ENCODE data around the gene PTX4. TPM values are rescaled to one million over a fixed set of nuclear protein-coding genes. Genes with fewer than 3 reads are reported as not detected.
A peak's percentile ranks its signal among the peaks of the same experiment; 100 is the strongest.

PTX4 gene, protein sequence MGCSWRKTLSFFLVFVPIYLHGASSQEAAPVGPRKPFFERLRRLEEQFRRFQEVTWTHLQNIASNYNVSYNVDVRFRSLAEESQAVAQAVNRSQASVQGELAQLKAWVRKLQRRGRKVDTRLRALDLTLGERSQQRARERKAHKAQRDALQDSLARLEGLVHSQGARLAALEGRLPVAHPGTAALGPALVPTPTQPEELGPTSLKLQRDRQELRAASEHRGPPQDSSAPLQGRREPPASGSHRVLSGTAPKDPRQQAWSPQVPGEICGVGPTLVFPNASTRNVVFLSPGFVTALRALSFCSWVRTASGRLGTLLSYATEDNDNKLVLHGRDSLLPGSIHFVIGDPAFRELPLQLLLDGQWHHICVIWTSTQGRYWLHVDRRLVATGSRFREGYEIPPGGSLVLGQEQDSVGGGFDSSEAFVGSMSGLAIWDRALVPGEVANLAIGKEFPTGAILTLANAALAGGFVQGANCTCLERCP
- under 1 TPM in 1 of 2 donors, not detected in 1; 0.78 TPM for total RNA-seq

DNA sequence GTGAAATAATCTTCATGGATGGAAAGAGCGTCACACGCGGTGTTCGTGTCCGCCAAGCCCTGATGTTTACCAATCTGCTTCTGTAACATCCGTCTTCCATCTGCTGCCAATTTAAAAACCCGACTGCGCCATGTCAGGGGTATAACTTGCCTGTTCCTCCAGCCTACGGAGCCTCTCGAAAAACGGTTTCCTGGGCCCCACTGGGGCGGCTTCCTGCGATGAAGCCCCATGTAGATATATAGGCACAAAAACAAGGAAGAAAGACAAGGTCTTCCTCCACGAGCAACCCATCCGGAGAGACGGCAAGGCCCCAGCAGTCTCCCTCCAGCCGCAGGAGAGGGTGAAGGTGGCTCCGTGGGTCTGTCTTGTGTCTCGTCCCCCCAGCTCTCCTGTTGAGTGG lies at the start of gene PTX4:
Gene PTX4 (minus strand): TSS at position 326 of the 400 bp plus-strand sequence. CDS start 35 bp downstream, at position 291.
- H3K4me1 ChIP-seq (ENCODE audit: control insufficient read depth in 1 of 2, low read depth in 2 of 2), result peaks cover 5 to 7% of the 10 kb centered on the region in 2 donors
- no peaks in the 10 kb centered on the region for H3K27me3 ChIP-seq (replicated peaks; ENCODE audit: insufficient read depth)
- H3K4me3 ChIP-seq, result no peak within 1 kb of the TSS
- DNase-seq (ENCODE audit: low spot score), result no peak
- H3K36me3 ChIP-seq, result no peaks in the 10 kb centered on the region
- no peaks in the 10 kb centered on the region for H3K9me3 ChIP-seq
- ATAC-seq (ENCODE audit: insufficient number of reproducible peaks, low FRiP score, low read depth), result no peak
- H3K27ac ChIP-seq, result no peak within 1 kb of the TSS
- TF ChIP-seq, protein P1, sequence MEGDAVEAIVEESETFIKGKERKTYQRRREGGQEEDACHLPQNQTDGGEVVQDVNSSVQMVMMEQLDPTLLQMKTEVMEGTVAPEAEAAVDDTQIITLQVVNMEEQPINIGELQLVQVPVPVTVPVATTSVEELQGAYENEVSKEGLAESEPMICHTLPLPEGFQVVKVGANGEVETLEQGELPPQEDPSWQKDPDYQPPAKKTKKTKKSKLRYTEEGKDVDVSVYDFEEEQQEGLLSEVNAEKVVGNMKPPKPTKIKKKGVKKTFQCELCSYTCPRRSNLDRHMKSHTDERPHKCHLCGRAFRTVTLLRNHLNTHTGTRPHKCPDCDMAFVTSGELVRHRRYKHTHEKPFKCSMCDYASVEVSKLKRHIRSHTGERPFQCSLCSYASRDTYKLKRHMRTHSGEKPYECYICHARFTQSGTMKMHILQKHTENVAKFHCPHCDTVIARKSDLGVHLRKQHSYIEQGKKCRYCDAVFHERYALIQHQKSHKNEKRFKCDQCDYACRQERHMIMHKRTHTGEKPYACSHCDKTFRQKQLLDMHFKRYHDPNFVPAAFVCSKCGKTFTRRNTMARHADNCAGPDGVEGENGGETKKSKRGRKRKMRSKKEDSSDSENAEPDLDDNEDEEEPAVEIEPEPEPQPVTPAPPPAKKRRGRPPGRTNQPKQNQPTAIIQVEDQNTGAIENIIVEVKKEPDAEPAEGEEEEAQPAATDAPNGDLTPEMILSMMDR (IDR thresholded peaks at IDR 0.05), result no peak

DNA sequence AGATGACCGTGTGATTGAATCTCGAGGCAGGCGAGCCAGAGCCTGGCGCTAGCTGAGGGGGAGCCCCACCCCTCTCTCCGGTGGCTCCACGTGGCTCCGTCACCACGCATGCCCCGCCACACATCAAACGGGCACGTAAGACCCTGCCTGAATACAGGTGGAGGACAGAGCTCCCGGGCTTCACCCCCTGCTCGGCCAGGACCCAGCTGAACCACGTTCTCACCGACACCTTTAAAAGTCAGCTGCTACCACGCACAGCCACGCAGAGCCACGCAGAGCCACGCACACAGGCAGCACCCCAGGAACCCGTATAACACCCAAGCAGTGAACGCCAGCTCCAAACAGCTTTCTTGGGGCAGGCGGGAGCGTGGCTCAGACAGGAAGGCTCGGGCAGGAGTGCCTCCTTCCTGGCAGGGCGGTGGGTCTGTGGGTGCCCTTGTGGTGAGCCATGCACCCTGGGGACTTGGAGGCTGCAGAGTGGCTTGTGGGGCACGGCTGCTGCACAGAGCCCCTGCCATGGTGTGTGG lies 49.1 kb upstream of the PTX4 start:
- ATAC-seq (ENCODE audit: insufficient number of reproducible peaks, low FRiP score, low read depth) (no peak), DNase-seq (ENCODE audit: low spot score) (no peak)
- Histone ChIP-seq H3K4me3 (no peak overlapping the region), H3K9me3 (no peaks in the 10 kb centered on the region), H3K4me1 (ENCODE audit: control insufficient read depth in 1 of 2, low read depth in 2 of 2) (peaks cover 28 to 67% of the 10 kb centered on the region in 2 donors), H3K27me3 (replicated peaks; ENCODE audit: insufficient read depth) (no peaks in the 10 kb centered on the region), H3K36me3 (peaks cover 44% of the 10 kb centered on the region), H3K27ac (no peak overlapping the region)
- TF ChIP-seq, protein P1 (IDR thresholded peaks at IDR 0.05), result no peak

DNA sequence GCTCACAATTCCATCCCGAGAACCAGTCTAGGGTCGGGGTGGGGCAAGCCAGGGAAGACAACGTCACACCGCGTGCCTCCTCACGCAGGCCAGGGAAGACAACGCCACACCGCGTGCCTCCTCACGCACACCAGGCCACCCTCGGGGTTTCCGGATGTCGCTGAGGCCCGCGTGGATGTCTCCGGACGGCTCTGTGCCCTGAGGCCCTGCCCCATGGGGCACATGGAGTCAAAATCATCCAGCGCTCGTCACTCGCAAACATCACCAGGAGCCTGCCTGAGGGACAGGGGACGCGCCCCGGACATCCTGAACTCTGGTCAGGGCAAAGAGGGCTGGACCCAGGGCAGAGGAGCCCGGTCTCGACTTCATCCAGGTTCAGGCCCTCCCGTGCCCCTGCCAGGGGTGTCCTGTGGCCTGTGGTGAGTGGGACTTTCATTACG lies 48.4 kb upstream of the PTX4 start:
- no peak overlapping the region for H3K27ac ChIP-seq
- DNase-seq (ENCODE audit: low spot score), result no peak
- H3K9me3 ChIP-seq, result no peaks in the 10 kb centered on the region
- H3K36me3 ChIP-seq, result peaks cover 38% of the 10 kb centered on the region
- TF ChIP-seq, protein P1 (IDR thresholded peaks at IDR 0.05), result no peak
- no peak overlapping the region for H3K4me3 ChIP-seq
- H3K27me3 ChIP-seq (replicated peaks; ENCODE audit: insufficient read depth), result no peaks in the 10 kb centered on the region
- H3K4me1 ChIP-seq (ENCODE audit: control insufficient read depth in 1 of 2, low read depth in 2 of 2), result peaks cover 33 to 68% of the 10 kb centered on the region in 2 donors
- ATAC-seq (ENCODE audit: insufficient number of reproducible peaks, low FRiP score, low read depth), result no peak

DNA sequence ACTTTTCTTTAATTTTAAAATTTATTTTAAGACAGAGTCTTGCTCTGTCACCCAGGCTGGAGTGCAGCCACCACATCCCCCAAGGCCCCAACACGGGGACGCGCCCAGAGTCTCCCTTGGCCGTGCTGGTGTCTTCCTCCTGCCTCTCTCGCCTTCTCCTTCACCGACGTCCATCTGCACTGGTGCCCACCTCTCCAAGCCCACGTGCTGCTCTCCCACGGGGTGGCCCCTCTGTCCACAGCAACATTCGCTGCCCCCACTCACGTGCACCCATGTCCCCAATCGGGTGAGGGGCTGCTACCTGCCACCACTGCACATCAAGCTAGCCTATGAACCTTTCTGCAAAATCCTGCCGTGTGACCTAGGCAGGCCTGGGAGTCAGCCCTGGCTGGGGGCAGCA lies 47.9 kb upstream of the PTX4 start:
- H3K4me3 ChIP-seq, result peak overlapping the region; percentile 79
- no peaks in the 10 kb centered on the region for H3K27me3 ChIP-seq (replicated peaks; ENCODE audit: insufficient read depth)
- TF ChIP-seq, protein P1 (IDR thresholded peaks at IDR 0.05), result no peak
- H3K4me1 ChIP-seq (ENCODE audit: control insufficient read depth in 1 of 2, low read depth in 2 of 2), result peaks cover 39 to 69% of the 10 kb centered on the region in 2 donors
- no peaks in the 10 kb centered on the region for H3K9me3 ChIP-seq
- peak overlapping the region in 1 of 2 donors; percentile 21 for H3K27ac ChIP-seq
- no peak for ATAC-seq (ENCODE audit: insufficient number of reproducible peaks, low FRiP score, low read depth)
- no peak for DNase-seq (ENCODE audit: low spot score)
- peaks cover 32% of the 10 kb centered on the region for H3K36me3 ChIP-seq
